HepG2 (cell line): ENCODE data around the gene LARP4.

ENCODE experiments used
- HNRNPH1 ChIP-seq: fragments of 200-400 bp; formaldehyde crosslinking; optimal IDR thresholded peaks from 2 replicates; pipeline ENCODE3; 2017; ENCODE audit warnings: mild to moderate bottlenecking, low read depth, low read length
- HNRNPK ChIP-seq: fragments of 200-400 bp; formaldehyde crosslinking; IDR thresholded peaks from 2 replicates; pipeline ENCODE4 v1.6.1; 2018; ENCODE audit warnings: low read length, low read depth, moderate library complexity, mild to moderate bottlenecking; ENCODE audit not compliant: poor library complexity, severe bottlenecking
- NFYC ChIP-seq: IDR thresholded peaks from 2 replicates; pipeline ENCODE4 v1.6.1; 2016; ENCODE audit warnings: missing genetic modification reagents, missing compliant biosample characterization
- SRF ChIP-seq: IDR thresholded peaks from 2 replicates; pipeline ENCODE4 v1.6.1; 2011; ENCODE audit warnings: mild to moderate bottlenecking, low read depth, low read length, moderate library complexity
- ZBTB8A ChIP-seq: sonication (generic); formaldehyde crosslinking; IDR thresholded peaks from 2 replicates; pipeline ENCODE4 v1.4.0; 2020; ENCODE audit warnings: mild to moderate bottlenecking, low read depth, missing genetic modification reagents, borderline replicate concordance
- ZNF501 ChIP-seq: sonication (generic); formaldehyde crosslinking; IDR thresholded peaks from 2 replicates; pipeline ENCODE4 v1.5.1; 2020; ENCODE audit warnings: mild to moderate bottlenecking, moderate library complexity, missing genetic modification reagents
- ZSCAN25 ChIP-seq: sonication (generic); formaldehyde crosslinking; IDR thresholded peaks from 2 replicates; pipeline ENCODE4 v1.8.0; 2022; ENCODE audit warnings: mild to moderate bottlenecking, missing genetic modification reagents
- TF ChIP-seq, protein P1 (sequence below): sonication (generic); formaldehyde crosslinking; IDR thresholded peaks from 2 replicates; pipeline ENCODE4 v1.4.0; 2020; ENCODE audit warnings: missing genetic modification reagents
- TF ChIP-seq, protein P2 (sequence below): sonication (generic); formaldehyde crosslinking; IDR thresholded peaks from 2 replicates; pipeline ENCODE4 v1.5.0; 2020; ENCODE audit warnings: missing genetic modification reagents

GRCh38 chr12:50390316-50390741 is 10.4 kb upstream of the LARP4 start:
- TF ChIP-seq, protein P1, sequence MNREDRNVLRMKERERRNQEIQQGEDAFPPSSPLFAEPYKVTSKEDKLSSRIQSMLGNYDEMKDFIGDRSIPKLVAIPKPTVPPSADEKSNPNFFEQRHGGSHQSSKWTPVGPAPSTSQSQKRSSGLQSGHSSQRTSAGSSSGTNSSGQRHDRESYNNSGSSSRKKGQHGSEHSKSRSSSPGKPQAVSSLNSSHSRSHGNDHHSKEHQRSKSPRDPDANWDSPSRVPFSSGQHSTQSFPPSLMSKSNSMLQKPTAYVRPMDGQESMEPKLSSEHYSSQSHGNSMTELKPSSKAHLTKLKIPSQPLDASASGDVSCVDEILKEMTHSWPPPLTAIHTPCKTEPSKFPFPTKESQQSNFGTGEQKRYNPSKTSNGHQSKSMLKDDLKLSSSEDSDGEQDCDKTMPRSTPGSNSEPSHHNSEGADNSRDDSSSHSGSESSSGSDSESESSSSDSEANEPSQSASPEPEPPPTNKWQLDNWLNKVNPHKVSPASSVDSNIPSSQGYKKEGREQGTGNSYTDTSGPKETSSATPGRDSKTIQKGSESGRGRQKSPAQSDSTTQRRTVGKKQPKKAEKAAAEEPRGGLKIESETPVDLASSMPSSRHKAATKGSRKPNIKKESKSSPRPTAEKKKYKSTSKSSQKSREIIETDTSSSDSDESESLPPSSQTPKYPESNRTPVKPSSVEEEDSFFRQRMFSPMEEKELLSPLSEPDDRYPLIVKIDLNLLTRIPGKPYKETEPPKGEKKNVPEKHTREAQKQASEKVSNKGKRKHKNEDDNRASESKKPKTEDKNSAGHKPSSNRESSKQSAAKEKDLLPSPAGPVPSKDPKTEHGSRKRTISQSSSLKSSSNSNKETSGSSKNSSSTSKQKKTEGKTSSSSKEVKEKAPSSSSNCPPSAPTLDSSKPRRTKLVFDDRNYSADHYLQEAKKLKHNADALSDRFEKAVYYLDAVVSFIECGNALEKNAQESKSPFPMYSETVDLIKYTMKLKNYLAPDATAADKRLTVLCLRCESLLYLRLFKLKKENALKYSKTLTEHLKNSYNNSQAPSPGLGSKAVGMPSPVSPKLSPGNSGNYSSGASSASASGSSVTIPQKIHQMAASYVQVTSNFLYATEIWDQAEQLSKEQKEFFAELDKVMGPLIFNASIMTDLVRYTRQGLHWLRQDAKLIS = no peak
- no peak for TF ChIP-seq SRF
- TF ChIP-seq, protein P2, sequence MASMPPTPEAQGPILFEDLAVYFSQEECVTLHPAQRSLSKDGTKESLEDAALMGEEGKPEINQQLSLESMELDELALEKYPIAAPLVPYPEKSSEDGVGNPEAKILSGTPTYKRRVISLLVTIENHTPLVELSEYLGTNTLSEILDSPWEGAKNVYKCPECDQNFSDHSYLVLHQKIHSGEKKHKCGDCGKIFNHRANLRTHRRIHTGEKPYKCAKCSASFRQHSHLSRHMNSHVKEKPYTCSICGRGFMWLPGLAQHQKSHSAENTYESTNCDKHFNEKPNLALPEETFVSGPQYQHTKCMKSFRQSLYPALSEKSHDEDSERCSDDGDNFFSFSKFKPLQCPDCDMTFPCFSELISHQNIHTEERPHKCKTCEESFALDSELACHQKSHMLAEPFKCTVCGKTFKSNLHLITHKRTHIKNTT (CRISPR knock-in tag) = no peak
- TF ChIP-seq ZBTB8A = no peak
- no peak for TF ChIP-seq ZSCAN25 (CRISPR knock-in tag)
- no peak for TF ChIP-seq ZNF501 (CRISPR knock-in tag)
- TF ChIP-seq HNRNPK = no peak
- TF ChIP-seq HNRNPH1 = no peak
- no peak for TF ChIP-seq NFYC (CRISPR knock-in tag)
